Measurements from ENCODE around the gene SND1. TPM values are rescaled to one million over a fixed set of nuclear protein-coding genes. Genes with fewer than 3 reads are reported as not detected.

The SND1 gene
- total RNA-seq, 2 experiments from 2014 or later, result 132 to 148 TPM

- peaks cover 7% of the 10 kb centered on the region for H3K4me1 Mint-ChIP-seq
- no peaks in the 10 kb centered on the region for H3K27me3 Mint-ChIP-seq
- POLR2A ChIA-PET, result no interaction called here
- no peak overlapping the region for H3K27ac Mint-ChIP-seq
- no peak for DNase-seq
- no peak overlapping the region for H3K4me3 Mint-ChIP-seq
- H3K9me3 Mint-ChIP-seq, result no peaks in the 10 kb centered on the region
- H3K36me3 Mint-ChIP-seq, result peaks cover 6% of the 10 kb centered on the region
- ATAC-seq (ENCODE audit: low read depth), result no peak
Observed at GRCh38 chr7:128017460-128017859, 365.5 kb downstream of the SND1 start.

DNA sequence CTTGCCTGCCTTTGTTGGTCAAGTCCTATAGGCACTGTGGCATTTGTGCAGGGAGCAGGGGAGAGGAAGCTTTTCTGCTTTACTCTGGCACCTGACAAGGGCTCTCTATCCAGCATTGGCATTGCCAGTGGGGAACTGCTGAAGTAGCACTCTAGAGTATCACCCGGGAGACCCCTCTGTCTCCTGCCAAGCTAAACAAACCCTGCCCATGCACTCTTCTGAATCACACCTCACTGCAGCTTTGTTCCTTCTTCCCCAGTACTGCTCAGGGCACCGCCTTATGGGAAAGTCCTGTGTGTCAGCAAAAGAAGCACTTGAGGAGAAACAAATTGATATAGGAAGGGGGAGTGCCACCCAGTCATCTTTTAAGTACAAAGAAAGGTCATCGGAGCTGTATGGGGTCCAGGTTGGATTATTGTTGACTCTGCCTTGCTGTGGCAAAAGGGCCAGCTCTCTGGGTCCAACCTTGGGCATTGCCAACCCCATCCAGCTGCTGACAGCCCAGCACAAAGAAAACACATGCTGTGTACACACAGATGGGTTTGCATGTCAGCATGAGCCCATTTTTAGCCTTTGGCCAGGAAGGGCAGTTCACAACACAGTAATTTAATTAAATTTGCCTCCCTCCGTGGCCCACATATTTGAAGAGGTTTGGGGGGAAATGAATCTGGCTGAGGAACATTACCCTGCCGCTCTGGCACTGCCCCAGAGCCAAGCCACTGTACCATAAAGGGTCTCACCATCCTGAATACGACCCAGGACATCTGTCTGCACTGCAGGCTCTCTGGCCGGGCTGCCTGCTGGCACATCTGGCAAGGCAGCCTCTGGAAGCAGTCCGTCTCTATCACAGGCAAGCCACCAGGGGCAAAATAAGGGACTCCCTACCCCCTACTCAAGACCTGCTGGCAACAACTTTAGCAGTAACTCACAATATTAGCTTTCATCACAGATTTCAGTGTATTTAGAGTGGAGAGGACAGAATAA lies 366.2 kb downstream of the SND1 start:
- Mint-ChIP-seq H3K9me3 (no peaks in the 10 kb centered on the region), H3K36me3 (peaks cover 5% of the 10 kb centered on the region), H3K27me3 (no peaks in the 10 kb centered on the region), H3K27ac (no peak overlapping the region), H3K4me3 (no peak overlapping the region), H3K4me1 (peaks cover 7% of the 10 kb centered on the region)
- POLR2A ChIA-PET, result no interaction called here
- no peak for ATAC-seq (ENCODE audit: low read depth)
- DNase-seq, result no peak

DNA sequence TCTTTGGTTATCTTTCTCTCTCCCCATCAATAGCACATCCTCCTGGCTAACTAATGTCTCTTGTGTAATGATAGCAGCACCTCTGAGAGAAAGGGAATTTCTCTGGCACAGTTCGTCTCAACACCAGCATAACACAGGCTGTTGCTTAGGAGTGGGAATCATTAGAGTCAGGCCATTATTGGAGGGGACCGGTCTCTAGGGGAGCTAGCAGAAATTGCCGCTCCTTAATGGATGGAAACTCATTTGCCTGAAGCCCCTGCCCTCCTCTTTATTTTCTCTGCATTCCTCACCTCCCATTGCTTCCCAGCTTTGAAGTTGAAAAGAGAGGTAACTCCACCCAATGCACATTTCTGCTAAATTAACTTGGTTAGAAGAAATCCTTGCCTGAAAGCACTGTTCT lies 367.3 kb downstream of the SND1 start:
- Mint-ChIP-seq H3K27me3 (no peaks in the 10 kb centered on the region), H3K36me3 (peaks cover 4% of the 10 kb centered on the region), H3K4me1 (peaks cover 7% of the 10 kb centered on the region), H3K4me3 (no peak overlapping the region), H3K27ac (no peak overlapping the region), H3K9me3 (no peaks in the 10 kb centered on the region)
- POLR2A ChIA-PET, result no interaction called here
- ATAC-seq (ENCODE audit: low read depth) (no peak), DNase-seq (no peak)

DNA sequence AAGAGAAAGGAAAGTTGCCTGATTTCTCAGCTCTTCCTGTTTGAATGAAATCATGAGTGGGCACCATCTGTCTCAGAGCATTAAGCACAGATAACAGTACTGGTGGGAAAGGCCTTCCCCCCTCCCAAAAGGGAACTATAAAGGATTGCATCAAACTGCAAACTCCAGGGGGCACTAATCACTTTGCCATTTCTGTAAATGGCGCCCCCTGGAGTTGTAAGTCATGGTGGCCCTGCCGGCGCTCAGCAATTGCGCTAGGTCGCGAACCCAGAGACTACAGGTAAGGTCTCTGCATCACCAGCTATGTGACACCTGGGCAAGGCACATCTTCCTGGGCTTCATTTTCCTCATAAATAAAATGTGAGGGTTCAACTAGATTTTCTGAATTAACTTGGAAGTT lies 368.2 kb downstream of the SND1 start:
- DNase-seq (no peak), ATAC-seq (ENCODE audit: low read depth) (no peak)
- H3K9me3 Mint-ChIP-seq, result no peaks in the 10 kb centered on the region
- H3K4me1 Mint-ChIP-seq, result peaks cover 9% of the 10 kb centered on the region
- no peak overlapping the region for H3K27ac Mint-ChIP-seq
- no peaks in the 10 kb centered on the region for H3K27me3 Mint-ChIP-seq
- peaks cover 4% of the 10 kb centered on the region for H3K36me3 Mint-ChIP-seq
- POLR2A ChIA-PET, result no interaction called here
- no peak overlapping the region for H3K4me3 Mint-ChIP-seq

- no peak overlapping the region for H3K27ac Mint-ChIP-seq
- H3K4me1 Mint-ChIP-seq, result peaks cover 9% of the 10 kb centered on the region
- H3K9me3 Mint-ChIP-seq, result no peaks in the 10 kb centered on the region
Observed at GRCh38 chr7:128021366-128021765, 369.4 kb downstream of the SND1 start.

GRCh38 chr7:128022631-128023532 lies 370.9 kb downstream of the SND1 start:
- DNase-seq (no peak), ATAC-seq (ENCODE audit: low read depth) (no peak)
- Mint-ChIP-seq H3K4me1 (peaks cover 6% of the 10 kb centered on the region), H3K36me3 (peaks cover 4% of the 10 kb centered on the region), H3K27ac (no peak overlapping the region), H3K27me3 (no peaks in the 10 kb centered on the region), H3K4me3 (no peak overlapping the region), H3K9me3 (no peaks in the 10 kb centered on the region)
- POLR2A ChIA-PET, result no interaction called here

More at GRCh38 chr7:128021366-128021765, 369.4 kb downstream of the SND1 start:
- POLR2A ChIA-PET, result no interaction called here
- H3K36me3 Mint-ChIP-seq, result peaks cover 4% of the 10 kb centered on the region
- no peaks in the 10 kb centered on the region for H3K27me3 Mint-ChIP-seq
- ATAC-seq (ENCODE audit: low read depth) (no peak), DNase-seq (no peak)
- H3K4me3 Mint-ChIP-seq, result no peak overlapping the region

DNA sequence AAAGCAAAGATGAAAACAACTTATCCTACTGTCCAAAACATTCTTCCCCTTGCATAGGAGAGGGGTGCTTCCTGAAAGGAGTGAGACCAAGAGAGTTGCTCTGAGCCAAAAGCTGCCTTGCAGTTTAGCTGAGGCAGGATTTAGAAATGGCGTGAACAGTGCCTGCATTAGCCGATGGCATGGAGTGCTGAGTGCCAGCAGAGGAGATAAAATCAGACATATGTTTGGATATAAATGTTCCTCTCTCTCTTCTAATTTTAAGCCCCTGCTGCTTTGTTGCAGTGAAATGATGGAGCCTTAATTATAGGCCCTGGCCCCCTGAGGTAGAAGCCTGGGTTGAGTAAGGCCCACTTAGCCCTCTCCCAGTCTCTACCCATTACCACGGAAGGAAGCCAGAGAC lies 372.2 kb downstream of the SND1 start:
- POLR2A ChIA-PET, result no interaction called here
- Mint-ChIP-seq H3K4me3 (no peak overlapping the region), H3K9me3 (no peaks in the 10 kb centered on the region), H3K36me3 (peaks cover 7% of the 10 kb centered on the region), H3K4me1 (peaks cover 6% of the 10 kb centered on the region), H3K27ac (no peak overlapping the region), H3K27me3 (no peaks in the 10 kb centered on the region)
- no peak for DNase-seq
- no peak for ATAC-seq (ENCODE audit: low read depth)

- H3K27me3 Mint-ChIP-seq, result peaks cover under 1% of the 10 kb centered on the region
- H3K9me3 Mint-ChIP-seq, result no peaks in the 10 kb centered on the region
- ATAC-seq (ENCODE audit: low read depth) (no peak), DNase-seq (no peak)
- H3K36me3 Mint-ChIP-seq, result peaks cover 11% of the 10 kb centered on the region
- H3K27ac Mint-ChIP-seq, result no peak overlapping the region
- peaks cover 6% of the 10 kb centered on the region for H3K4me1 Mint-ChIP-seq
- no peak overlapping the region for H3K4me3 Mint-ChIP-seq
- POLR2A ChIA-PET, result no interaction called here
Observed at GRCh38 chr7:128025380-128025779, 373.4 kb downstream of the SND1 start.

DNA sequence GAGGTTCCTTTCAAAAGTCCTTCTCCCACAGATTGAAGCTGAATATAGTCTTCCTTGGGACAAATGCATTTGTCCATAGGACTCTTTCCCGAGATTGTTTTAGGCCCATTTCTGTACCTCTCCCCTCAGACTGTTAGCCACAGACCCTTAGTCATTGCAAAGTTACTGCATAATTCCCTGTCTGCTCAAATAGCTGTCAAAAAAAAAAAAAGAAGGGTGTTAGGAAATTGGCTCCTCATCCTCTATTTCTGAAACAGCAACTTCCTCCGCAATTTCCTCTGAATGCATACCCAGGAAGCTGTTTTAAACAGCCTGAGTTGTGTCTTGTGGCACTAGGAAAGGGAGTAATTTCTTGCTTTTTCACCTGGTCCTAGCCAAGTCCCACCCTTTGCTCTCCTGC lies 373.8 kb downstream of the SND1 start:
- Mint-ChIP-seq H3K4me3 (no peak overlapping the region), H3K4me1 (peaks cover 6% of the 10 kb centered on the region), H3K9me3 (no peaks in the 10 kb centered on the region), H3K27me3 (peaks cover 5% of the 10 kb centered on the region), H3K27ac (no peak overlapping the region), H3K36me3 (peaks cover 9% of the 10 kb centered on the region)
- ATAC-seq (ENCODE audit: low read depth) (no peak), DNase-seq (no peak)
- POLR2A ChIA-PET, result no interaction called here

GRCh38 chr7:128026551-128026950 lies 374.6 kb downstream of the SND1 start:
- H3K36me3 Mint-ChIP-seq, result peaks cover 7% of the 10 kb centered on the region
- H3K27me3 Mint-ChIP-seq, result peaks cover 5% of the 10 kb centered on the region
- peaks cover 4% of the 10 kb centered on the region for H3K4me1 Mint-ChIP-seq
- DNase-seq (no peak), ATAC-seq (ENCODE audit: low read depth) (no peak)
- H3K4me3 Mint-ChIP-seq, result no peak overlapping the region
- no peaks in the 10 kb centered on the region for H3K9me3 Mint-ChIP-seq
- POLR2A ChIA-PET, result no interaction called here
- H3K27ac Mint-ChIP-seq, result no peak overlapping the region

DNA sequence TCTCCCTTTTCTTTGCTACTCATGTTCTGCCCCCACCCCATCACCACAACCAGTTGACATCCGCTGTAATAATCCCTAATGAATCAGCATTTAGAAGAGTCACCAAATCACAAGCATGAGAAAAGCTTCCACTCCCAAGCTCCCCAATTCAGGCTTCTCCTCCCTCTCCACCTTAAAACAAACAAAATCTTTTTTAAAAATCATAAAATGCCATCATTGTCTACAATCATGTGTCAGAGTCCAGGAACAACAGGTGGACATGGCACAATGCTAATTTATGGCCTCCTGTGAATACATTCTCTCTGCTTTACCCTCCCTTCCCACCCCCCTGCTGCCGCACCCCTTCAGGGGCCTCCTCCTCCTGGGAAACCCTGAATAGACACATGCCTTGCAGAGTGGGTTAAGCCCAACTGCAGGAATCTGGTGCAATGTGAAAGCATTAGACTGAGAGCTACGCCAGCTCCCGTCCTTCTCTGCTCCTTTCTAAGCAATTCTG lies 375.5 kb downstream of the SND1 start:
- Mint-ChIP-seq H3K36me3 (peaks cover 7% of the 10 kb centered on the region), H3K27ac (no peak overlapping the region), H3K4me3 (no peak overlapping the region), H3K4me1 (peaks cover 3% of the 10 kb centered on the region), H3K9me3 (no peaks in the 10 kb centered on the region), H3K27me3 (peaks cover 7% of the 10 kb centered on the region)
- ATAC-seq (ENCODE audit: low read depth) (no peak), DNase-seq (no peak)
- POLR2A ChIA-PET, result no interaction called here

DNA sequence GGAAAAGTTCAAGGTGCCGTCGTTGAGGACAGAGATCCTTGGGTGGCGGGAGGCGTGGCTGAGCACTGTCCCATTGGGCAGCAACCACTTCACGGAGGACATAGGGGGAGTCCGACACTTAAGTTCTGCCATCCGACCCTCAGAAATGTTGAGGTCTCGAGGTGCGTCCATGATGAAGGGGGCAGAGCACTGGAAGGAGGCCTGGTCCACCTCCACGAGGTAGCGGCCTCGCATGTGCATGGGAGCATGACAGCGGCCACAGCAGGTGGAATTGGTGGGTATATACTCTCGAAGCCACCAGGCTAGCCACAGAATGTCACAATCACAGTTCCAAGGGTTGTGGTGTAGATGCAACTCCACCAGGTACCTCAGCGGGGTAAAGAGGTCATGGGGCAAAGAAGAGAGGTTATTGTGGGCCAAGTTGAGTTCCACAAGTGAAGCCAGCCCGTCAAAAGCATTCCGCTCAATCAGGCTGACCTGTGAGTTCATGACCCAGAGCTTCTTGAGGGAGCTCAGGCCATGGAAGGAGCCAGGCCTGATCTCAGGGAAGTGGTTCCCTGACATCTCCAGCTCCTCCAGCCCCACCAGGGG lies 377.5 kb downstream of the SND1 start:
- peaks cover 15% of the 10 kb centered on the region for H3K27me3 Mint-ChIP-seq
- ATAC-seq (ENCODE audit: low read depth) (no peak), DNase-seq (no peak)
- H3K27ac Mint-ChIP-seq, result no peak overlapping the region
- H3K9me3 Mint-ChIP-seq, result no peaks in the 10 kb centered on the region
- peaks cover 3% of the 10 kb centered on the region for H3K4me1 Mint-ChIP-seq
- peaks cover 9% of the 10 kb centered on the region for H3K36me3 Mint-ChIP-seq
- POLR2A ChIA-PET, result no interaction called here
- H3K4me3 Mint-ChIP-seq, result no peak overlapping the region

- ATAC-seq (ENCODE audit: low read depth) (no peak), DNase-seq (no peak)
- no peak overlapping the region for H3K27ac Mint-ChIP-seq
- H3K27me3 Mint-ChIP-seq, result peaks cover 15% of the 10 kb centered on the region
- H3K4me1 Mint-ChIP-seq, result peaks cover 1% of the 10 kb centered on the region
- peaks cover 9% of the 10 kb centered on the region for H3K36me3 Mint-ChIP-seq
- no peaks in the 10 kb centered on the region for H3K9me3 Mint-ChIP-seq
- POLR2A ChIA-PET, result no interaction called here
- peak overlapping the region; percentile 44 for H3K4me3 Mint-ChIP-seq
Observed at GRCh38 chr7:128030263-128030653, 378.3 kb downstream of the SND1 start.
